Subcutaneous adipose tissue (tissue), 4 donors: Measurements from ENCODE around the gene L3MBTL3. TPM values are rescaled to one million over a fixed set of nuclear protein-coding genes. Genes with fewer than 3 reads are reported as not detected.

Experiments
- total RNA-seq, 4 donors: library from RNA; depleted of rRNA; stranded (reverse); fragments of >200 nt; gene quantifications; one replicate each; pipeline ENCODE4 v1.1.0, GENCODE V29; 2016
- TF ChIP-seq, protein P1 (sequence below): fragments of 450-650 bp; IDR thresholded peaks from one replicate; pipeline ENCODE4 v1.5.1; 2016; ENCODE audit warnings: low read depth, mild to moderate bottlenecking, control low read depth, antibody characterized with exemption, moderate library complexity

The L3MBTL3 gene
- total RNA-seq, 4 donors from 2014 or later, result 5.8 to 9.3 (median 6.7) TPM

DNA sequence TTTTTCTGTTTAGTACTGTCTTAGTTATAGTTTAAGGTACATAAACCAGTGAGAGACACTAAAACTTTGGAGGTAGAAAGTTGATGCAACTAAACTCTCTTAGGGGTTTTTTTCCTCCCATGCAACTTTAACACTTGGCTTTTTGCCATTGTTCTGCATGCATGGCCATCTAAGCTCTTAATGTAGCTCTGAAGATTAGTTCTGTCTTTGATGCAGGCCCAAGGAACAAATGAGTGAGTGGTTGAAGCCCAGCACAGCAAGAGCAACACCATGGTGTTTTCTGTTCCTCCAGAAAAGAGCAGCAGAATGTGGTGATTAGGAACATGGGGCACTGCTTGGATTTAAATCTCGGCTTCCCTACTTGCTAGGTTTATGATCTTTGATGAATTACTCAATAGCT lies 89.3 kb downstream of the L3MBTL3 start:
- TF ChIP-seq, protein P1, sequence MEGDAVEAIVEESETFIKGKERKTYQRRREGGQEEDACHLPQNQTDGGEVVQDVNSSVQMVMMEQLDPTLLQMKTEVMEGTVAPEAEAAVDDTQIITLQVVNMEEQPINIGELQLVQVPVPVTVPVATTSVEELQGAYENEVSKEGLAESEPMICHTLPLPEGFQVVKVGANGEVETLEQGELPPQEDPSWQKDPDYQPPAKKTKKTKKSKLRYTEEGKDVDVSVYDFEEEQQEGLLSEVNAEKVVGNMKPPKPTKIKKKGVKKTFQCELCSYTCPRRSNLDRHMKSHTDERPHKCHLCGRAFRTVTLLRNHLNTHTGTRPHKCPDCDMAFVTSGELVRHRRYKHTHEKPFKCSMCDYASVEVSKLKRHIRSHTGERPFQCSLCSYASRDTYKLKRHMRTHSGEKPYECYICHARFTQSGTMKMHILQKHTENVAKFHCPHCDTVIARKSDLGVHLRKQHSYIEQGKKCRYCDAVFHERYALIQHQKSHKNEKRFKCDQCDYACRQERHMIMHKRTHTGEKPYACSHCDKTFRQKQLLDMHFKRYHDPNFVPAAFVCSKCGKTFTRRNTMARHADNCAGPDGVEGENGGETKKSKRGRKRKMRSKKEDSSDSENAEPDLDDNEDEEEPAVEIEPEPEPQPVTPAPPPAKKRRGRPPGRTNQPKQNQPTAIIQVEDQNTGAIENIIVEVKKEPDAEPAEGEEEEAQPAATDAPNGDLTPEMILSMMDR, result no peak

DNA sequence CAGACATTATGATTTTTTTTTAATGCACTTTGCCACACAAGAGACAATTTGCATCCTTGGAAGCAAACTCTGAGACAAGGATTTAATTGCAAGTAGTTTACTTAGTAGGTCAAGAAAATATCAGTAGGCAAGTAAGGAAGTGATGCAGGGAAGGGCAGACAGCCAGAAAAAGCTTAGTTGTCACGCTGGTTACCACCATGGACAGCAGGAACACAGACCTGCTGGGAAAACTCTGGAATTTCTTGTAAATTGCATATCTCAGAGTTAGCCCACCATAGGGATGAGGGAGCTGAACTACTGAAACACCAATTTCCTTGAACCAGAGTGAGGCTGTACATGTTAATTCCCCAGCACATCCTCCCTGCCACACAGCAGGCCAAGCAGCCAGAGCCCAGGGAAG lies 92.7 kb downstream of the L3MBTL3 start:
- TF ChIP-seq, protein P1, result no peak

DNA sequence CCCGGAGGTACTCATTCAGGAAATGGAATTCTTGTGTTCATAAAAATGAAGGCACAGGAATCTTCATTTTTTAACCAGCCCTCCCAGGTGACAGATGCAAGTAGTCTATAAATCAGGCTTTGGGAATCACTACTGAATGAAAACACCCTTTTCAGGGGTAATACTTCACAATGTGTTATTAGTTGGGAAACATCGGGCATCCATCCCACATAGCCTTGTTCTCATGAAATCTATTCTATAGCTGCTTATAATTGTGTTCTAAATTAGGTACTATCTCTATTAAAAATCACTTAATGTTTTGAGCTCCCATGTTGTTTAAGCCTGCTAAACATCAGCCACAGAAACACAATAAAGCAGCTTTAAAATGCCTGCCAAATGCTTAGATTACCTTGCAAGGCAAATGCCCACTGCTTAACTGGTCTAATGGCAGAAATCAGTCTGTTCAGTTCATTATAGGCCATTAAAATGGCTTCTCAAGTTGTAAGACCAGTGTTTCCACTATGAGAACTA lies 94.9 kb downstream of the L3MBTL3 start:
- TF ChIP-seq, protein P1, result no peak

DNA sequence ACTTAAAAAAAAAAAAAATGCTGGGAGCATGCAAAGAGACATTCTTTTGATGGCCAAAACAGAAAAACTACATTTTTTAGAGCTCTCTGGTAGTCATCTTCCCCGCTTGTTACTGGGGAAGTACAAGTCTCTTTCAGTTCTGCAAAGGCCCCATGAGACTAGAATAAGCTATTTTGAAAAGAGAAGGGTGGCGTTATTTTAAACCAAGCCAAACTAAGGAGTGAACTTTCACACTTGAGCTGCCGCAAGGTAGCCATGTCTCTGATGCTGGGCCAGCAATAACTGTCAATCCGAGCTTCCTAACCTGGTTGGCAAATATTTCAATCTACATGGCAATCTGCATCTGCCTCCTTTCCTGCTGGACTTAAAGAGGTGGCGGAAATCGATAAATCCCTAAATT lies 96.7 kb downstream of the L3MBTL3 start:
- TF ChIP-seq, protein P1, result no peak

DNA sequence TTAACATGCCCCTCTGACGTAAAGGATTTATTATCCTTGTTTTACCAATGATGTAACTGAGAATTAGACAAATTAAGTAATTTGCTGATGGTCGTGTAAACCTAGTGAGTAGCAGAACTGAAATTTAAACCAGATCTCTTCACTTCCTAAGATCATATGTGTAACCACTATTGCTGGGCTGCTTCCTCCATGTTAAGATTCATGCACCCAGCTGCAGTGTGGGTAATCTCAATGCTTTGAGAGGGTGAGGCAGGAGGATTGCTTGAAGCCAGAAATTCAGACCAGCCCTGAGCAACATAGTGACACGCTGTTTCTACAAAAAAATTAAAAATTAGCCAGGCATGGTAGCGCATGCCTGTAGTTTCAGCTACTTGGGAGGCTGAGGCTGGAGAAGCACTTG lies 97.9 kb downstream of the L3MBTL3 start:
- TF ChIP-seq, protein P1, result no peak

DNA sequence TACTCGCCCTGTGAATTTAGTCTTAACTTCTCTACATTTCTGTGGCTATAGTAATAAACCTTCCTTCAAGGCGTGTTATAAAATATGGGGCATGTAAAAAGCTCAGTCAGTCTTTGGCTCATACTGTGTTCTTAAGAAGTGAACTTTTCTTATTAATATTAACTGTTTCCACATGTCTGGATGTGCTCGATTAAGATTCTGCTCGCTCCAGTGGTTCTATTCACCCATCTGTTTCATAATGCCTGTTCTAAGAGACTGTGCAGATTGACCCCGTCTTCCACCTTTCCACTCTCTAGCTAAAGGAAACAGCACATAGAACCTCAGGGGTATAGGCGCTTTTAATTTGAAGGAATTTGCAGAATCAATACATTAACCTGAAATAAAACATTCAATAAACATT lies 99.9 kb downstream of the L3MBTL3 start:
- TF ChIP-seq, protein P1, result no peak

DNA sequence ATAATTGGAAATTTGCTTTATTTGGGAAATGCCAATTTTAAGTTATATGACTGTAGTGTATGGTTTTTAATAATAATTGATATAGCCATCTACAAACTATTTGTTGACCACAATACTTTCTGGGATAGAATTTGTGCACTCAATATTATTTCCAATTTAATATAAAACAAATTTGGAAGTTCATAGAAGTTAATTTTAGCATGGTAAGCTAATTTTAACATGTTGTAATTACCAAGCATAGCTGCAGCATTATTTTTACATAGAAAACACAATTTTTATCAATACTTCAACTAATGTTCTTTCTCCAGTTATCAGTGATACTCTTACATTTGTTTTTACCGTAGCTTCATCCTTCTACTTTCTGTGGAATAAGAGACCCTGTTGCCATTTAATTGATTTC lies 100.8 kb downstream of the L3MBTL3 start:
- TF ChIP-seq, protein P1, result no peak
